SHP77 treated with DMSO at 0.1 percent for 48 hours (cell line): ENCODE results near the gene EXOG.

Source experiments
- DNase-seq: peaks from one replicate; lab custom pipeline; 2025; lab: John Stamatoyannopoulos, UW

The EXOG gene

DNA sequence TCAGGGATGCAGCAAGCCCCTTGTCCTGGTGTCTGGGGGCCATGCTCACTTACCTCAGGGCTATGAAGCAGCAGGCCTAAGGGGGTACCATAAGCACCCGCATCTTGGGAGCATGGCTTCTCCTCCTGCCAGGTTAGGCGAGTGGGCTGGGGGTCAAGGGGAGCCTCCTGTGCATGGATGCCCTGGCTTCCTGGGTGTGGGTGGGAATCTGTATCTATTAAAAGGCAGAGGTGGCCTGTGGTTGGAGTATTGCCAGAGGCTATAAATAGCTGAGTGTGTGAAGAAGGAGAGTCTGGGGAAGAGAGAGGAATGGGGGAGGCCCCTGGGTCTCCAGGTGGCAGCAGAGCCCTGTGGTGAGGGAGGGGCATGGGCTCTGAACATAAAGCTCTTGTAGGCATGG lies 22.9 kb upstream of the EXOG start:
- DNase-seq = peak; percentile 40

DNA sequence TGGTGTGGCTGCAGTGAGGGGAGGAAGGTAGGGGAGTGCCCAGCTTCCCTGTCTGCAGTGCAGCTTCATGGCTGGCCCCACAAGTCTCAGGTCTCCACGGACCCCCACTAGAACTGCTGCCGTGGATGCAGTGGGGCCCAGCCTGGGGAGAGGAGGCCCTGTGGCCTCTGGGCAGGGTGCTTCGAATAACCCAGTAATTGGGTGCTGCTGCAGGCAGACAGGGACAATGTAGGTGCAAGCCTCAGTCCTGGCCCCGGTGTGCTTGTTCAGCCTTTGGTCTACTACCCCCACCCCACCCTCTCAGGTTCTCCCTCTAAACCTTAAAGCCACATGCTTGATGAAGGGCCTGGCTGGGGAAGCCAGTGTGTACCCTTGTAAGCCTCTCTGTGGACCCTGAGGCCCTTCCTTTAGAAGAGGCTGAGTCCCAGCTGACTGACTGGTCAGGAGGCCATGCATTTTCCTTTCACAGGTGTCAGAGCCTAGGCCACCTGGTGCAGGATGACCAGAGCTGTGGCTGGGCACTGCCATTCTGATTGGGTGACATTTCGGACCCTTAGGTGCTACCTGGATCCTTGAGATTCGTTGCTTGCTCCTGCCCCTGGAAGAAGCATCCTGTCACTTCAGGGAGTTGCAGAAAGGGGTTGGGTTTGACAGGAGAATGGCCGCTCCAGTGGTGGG lies 21.1 kb upstream of the EXOG start:
- no peak for DNase-seq

DNA sequence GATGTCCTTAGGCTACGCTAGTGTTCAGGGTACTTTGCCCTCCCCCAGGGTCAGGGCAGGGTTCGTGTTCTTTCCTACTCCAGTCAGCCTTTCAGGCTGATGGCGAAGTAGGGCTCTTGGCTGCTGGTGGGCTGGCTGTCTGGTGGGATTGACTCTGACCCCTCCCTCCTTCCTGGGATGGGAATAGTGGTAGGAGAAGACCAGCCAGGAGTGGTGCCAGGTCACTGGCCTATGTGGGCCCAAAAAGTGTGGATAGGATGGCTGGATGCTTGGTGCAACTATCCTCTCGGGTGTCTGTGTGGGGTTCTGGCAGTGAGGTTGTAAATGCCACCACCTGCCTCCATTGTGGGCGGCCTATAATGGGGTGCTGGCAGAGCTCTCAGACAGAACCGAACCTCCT lies 20.4 kb upstream of the EXOG start:
- DNase-seq = no peak

DNA sequence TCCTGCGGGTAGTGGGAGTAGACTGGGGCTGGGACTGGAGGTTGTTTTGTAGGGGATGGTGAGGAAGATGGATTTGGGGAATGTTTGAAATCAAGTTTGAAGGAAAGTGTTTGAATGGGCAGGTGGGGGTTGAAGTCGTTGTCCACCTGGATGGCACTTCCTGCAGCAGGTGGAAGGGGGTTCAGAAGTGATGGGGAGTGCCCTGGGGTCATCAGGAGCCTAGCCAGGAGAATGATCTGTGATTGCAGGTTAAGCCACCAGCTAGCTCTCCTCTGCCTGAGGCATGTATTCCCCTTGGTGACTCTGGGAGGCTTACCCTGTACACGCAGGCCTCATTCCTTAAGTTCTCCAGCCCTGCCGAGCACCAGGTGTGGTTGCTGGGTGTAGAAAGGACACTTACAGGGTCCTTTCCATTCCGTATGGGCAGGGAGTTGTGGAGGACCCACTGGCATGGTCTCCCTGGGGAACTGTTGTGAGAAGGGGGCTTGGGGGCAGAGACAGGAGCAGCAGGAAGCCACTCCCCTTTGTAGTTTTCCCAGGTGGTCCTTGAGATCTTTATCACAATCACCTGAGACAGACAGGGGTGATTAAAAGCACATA lies 19.9 kb upstream of the EXOG start:
- DNase-seq = no peak

DNA sequence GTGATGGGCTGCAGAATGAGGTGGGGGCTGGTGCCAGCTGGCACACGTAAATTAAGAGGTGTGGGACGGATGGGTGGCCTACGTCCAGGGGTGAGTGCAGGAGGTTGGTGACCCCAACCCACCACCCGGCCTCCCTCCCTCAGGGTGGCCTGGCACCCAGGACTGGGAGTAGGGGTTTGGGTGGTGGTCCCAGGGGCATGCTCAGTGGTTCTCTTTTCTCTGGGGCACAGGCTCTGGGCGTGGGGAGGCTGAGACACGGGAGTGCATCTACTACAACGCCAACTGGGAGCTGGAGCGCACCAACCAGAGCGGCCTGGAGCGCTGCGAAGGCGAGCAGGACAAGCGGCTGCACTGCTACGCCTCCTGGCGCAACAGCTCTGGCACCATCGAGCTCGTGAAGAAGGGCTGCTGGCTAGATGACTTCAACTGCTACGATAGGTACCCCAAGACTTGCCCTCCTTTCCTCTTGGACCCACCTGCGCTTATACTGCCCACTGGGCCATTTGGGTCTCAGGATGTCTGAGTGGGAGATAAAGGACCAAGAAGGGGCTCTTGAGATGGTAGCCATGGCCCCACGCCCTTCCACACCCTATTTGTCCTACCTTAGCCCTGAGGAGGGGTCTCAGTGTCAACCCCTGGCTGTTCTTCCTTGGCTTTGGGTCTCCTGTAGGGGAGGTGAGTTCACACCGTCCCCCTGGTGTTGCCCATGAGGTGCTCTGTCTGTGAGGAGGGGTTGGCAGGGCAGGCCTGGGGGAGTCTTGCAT lies 18.9 kb upstream of the EXOG start:
- no peak for DNase-seq

DNA sequence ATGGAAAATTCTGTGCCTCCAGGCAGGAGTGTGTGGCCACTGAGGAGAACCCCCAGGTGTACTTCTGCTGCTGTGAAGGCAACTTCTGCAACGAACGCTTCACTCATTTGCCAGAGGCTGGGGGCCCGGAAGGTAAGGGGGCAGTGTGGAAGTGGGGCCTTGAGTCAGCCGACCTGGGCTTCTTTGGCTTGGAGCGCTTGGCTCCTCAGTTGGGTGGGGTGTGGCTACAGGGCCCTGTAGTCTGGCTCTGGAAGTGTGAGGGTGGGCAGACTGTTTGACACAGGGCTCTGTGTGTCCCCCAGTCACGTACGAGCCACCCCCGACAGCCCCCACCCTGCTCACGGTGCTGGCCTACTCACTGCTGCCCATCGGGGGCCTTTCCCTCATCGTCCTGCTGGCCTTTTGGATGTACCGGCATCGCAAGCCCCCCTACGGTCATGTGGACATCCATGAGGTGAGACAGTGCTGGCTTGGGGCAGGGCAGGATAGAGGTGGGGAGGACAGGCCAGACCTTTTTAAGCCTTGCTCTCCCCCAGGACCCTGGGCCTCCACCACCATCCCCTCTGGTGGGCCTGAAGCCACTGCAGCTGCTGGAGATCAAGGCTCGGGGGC lies 18.2 kb upstream of the EXOG start:
- DNase-seq = no peak

DNA sequence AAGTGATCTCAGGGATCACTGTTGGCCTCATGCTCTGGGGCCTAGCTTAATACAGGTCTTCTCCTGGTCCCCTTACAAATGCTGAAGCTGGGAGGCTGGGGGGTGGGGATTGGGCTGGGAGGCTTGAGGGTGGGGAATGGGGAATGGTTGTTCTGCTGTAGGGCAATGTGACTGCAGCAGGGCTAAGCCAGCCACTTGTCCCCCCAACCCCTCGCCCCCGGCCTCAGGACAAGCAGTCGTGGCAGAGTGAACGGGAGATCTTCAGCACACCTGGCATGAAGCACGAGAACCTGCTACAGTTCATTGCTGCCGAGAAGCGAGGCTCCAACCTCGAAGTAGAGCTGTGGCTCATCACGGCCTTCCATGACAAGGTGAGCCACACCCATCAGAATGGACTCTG lies 17.2 kb upstream of the EXOG start:
- no peak for DNase-seq

DNA sequence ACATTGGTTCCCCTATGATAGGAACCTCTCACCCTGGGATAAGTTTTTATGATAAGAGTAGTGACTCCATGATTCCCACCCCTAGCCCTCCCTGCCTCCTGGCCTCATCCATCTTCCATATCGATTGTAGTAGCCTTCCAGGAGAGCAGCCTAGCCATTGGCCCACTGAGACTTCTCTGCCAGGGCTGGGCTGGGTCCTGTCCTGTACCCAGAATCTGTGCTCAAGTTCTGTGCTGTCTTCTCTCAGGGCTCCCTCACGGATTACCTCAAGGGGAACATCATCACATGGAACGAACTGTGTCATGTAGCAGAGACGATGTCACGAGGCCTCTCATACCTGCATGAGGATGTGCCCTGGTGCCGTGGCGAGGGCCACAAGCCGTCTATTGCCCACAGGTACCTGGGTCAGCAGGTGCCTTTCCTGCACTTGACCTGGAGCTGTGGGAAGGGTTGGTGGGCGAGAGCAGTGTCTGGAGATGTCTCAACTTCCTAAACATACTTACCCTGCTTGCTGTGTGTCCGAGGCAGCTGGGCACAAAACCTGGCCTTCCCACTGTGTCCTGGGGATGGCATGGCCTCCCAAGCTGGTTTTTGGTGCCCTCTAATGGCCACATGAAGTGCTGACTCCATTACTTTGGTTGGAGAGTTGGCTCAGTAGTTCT lies 16.6 kb upstream of the EXOG start:
- peak; percentile 3 for DNase-seq

DNA sequence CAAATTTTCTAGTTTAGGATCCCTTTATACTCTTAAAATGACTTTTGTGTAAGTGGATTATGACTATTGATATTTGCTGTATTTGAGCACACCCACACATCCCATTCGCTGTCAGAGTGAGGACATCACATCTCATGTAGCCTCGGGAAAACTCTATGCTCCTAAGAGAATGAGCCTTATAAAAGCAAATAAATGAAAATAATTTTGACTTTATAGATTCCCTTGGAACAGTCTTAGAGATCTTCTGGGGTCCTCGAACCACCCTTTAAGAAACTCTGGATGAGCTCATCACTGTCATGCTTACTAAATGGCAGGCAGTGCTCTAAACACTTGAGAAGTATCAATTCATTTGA lies 16.1 kb upstream of the EXOG start:
- no peak for DNase-seq

DNA sequence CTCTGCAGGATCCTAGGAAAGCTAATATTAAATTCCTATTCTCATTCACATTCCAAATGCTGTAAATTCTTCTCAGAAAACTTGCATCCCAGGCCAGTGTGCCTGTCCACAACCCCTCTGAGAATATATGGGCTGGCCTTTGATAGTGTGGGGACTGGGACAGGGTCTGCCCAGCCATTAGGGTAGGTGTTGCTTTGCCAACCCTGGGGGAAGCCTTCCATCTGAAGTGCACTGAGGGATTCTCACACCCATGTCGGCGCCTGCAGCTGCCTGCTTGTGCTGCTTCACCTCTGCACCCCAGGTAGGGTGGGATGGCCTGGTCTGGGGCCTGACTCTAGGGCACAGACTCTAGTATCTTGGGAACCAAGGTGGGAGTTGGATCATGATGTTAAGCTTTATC lies 15.2 kb upstream of the EXOG start:
- DNase-seq = no peak

DNA sequence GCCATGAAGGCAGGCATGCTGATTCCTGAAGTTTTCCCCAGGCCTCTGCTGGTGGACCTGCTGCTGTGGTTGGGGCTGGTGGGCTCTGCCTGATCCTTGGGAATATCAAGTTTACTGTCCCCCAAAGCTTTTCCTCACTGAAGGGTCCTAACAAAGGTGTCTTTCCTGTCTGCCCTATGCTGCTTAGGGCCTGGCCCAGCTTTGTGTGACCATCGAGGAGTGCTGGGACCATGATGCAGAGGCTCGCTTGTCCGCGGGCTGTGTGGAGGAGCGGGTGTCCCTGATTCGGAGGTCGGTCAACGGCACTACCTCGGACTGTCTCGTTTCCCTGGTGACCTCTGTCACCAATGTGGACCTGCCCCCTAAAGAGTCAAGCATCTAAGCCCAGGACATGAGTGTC lies 13.2 kb upstream of the EXOG start:
- DNase-seq = no peak

DNA sequence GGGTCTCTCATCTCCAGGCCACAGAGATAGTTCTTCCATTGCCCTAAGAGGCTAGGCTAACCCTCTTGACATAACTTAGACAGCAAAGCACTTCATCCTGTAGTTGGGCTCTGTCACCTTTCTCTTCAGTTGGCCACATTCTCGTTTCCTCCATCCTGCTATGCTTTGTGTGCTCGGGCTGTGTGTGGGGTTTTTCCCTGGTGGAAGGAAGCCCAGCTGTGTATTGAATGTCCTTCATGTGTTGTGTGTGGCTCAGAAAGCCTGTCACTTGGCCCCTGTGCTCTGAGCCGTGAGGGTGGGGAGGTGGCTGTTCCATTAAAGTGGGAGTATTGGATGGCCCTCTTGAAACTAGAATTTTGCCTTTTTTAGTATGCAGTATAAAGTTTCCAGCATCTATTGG lies 8.8 kb upstream of the EXOG start:
- DNase-seq = no peak

DNA sequence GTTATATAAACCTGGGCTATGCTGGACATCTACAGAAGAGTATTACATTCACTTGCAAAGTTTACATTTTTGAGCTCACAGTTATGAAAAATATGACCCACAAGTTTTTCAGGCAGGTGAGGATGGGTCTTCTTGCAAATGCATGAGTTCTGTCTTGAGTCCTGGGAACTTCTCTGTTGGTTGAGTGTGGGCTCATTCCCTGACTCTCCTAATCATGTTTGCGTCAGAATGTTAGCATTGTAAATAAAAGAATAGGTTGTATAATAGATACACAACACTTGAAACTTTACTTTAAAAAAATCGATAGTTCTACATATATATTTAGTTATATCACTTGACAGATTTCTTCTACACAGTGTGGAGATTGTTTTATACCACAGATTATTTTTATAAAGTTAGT lies 7.2 kb upstream of the EXOG start:
- no peak for DNase-seq

DNA sequence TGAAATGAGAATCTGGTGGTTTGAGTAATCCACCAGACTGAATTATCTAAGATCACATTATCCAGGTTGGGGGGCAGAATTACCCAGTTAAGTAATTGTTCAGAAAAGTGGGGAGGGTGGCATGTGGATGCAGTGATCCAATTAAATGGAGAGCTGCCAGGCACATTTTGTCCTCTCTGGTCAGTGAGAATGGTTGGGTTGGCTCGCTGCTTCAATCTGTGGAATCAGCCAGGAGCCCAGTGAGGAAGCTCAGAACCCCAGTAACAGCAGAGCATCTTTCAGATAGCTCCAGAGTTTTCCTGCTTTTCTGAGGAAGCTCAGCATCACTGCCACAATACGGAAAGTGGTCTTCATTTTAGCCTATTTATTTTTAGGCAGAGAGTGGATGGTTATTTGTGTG lies 6.4 kb upstream of the EXOG start:
- DNase-seq = no peak

DNA sequence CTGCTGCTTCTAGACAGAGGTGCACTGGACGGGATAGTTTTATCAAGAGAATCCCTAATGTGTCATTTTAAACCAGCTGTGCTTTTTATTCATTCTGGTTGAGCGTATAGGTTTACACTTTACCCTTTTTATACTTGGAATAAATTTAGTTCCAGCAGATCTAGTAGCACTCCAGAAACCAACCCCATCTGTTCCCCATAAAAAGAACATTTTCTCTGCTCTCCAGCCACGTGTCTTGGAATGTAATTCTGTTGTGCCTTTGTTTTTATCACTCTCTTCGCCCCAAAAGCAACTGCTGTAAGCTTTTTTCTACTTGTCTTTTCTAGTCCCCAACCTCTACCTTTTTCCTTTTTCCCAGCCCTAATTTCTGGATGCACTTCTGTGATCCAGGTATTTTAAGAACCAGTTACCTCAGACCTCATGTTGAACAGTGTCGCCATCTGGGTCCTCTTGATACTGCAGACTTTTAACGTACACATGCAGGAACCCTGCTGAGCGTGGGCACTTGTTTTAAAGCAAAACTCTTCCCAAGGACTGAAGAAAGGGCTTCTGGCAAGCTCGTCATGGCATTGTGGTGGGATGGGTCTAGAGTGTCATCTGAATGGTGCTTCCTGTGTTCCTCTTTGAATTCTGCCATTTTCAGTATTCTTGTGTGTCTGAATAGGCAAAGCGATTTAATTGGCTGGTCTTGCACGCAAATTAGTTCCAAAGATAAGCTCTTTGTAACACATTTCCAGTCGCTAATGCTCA lies 5.7 kb upstream of the EXOG start:
- DNase-seq = no peak

DNA sequence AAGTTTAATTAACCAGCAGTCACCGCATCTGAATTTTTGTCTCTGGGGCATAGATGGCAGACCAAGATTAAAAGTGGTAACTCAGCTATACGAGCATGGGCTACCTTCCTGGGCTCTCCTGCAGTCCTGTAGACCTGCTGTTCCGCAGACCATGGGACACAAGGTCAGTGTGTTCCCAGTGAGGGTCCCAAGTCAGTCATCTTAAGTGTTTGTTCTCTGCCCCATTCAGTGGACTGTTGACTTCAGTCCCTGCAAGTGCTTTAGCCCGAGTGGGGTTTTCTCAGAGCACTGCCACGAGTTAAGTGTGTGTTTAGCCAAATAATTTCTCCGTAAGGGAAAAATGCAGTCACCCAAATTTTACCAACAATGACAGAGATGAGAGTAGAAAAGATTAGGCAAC lies 4.9 kb upstream of the EXOG start:
- DNase-seq = no peak

DNA sequence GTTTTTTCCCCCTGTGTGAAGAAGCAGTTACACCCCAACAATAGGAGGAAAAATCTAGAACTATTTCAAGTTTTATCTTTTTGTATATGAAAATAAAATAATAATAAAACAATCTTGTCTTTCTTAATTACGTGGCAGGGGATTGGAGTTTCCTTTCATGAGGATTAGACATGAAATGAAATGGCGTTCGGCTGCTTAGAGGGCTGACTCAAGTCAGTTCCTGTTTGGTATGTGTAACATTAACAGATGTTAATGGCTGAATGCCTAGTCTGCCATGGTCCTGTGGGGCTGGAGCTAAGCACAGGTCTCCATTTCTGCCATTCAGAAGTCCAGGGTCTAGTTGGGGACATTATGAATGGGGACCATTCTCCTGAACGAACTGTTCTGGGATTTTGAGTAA lies 3.1 kb upstream of the EXOG start:
- no peak for DNase-seq

DNA sequence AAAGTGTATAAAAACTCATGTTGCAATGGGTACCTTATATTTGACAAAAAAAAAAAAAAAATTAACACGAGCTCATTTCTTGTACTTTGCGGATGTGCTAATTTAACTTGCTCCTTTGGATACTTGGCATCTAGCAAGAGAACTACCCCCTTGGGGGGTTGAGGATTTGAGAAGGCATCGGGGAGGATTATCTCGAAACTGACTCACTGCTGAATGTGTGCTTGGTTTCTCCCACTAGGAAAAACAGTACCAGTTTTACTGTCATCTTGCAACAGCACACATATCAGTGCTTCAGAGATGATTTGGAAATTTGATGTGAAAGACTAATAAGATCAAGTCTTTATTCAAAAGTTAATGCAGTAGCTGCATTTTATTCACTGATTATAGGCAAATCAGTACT lies 891 bp downstream of the EXOG start:
- no peak for DNase-seq

DNA sequence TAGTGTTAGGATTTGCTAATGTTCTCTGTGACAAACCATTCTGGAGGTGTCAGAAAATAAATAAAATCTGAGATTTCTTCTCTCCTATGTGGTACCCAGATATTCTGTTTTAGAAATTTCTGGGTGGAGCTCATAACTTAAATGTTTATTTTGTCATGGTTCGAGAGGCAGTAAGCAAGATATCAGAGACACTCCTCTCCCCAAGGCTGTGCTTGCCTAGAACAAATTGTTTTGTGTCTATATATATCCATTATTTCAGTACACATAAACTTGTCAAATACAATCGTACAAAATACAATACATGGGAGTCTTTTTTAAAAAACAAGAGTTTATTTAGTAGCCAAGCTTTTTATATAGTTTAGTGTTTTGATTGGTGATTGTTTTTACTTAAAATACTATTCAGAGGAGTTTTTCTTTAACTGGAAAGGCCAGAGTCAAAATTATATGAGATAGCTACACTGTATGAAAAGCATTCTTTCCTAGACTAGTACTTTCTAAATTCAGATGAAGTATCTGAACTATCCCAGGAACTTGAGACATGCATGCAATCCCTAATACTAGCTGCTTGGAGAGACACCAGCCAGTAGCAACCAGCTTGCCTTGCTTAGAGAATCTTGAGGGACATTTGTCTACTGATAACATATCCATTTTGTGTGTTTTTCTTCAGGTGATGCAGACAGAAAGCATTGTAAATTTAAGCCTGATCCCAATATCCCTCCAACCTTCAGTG lies 4.7 kb downstream of the EXOG start:
- no peak for DNase-seq

DNA sequence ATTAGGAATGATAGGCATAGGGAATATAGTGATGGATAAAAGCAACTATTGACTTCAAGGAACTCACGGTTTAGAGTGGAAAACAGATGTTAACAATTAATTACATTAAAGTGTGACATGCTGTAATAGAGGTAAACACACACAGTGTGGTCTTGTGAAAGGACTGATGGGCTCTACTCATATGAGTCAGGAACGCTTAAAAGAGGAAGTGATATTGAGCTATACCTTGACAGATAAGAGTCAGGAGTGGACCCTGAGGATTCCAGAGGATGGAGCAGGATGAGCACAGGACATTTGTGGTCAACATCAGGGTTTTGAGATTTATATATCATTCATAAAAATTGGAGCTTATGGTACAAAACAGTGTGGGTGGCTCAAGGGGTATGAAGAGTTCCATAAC lies 11.0 kb downstream of the EXOG start:
- no peak for DNase-seq

DNA sequence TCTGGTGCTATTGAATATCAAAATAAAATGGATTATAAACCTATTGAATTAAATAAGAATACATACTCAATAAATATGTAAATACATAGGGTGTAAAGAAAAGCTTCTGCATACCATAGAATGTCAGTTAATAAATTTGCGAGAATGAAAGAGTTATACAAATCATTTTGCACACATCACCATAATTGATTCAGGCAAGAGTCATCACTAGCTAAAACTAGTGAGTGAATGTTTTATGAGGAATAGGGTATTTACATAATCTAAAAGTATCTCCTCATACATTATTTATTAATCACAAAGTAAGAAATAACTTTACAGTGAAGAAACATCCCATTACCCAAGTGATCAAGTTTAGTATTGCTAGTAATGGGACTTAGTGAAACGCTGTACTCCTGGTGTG lies 13.6 kb downstream of the EXOG start:
- no peak for DNase-seq
